Activated effector memory CD4-positive, alpha-beta T cell treated with anti-CD3 and anti-CD28 coated beads, Interleukin-2, amount 50 U/mL, for 16 hours (primary cell): ENCODE data around the gene ABHD10.
"Not testable (repeated sequence)": the region's sequence is repeated elsewhere in the genome, so short reads cannot be mapped to it uniquely, and the experiment has no call there.

Experiments
- DNase-seq: peaks from one replicate; pipeline ENCODE4 v3.0.0-alpha.2; 2020

ABHD10 gene

GRCh38 chr3:112035241-112035640 is 56.4 kb downstream of the ABHD10 start:
- DNase-seq = no peak

- DNase-seq = not testable (repeated sequence)
These were observed 58.4 kb downstream of the ABHD10 start for GRCh38 chr3:112037194-112037593.

- DNase-seq = no peak
These were observed 60.0 kb downstream of the ABHD10 start for GRCh38 chr3:112038863-112039262.

- no peak for DNase-seq
These were observed 62.5 kb downstream of the ABHD10 start for GRCh38 chr3:112041321-112041720.

- DNase-seq = no peak
These were observed 64.0 kb downstream of the ABHD10 start for GRCh38 chr3:112042842-112043280.
